GM12872 (cell line): ENCODE measurements around the gene CBFA2T2.
A peak's percentile ranks its signal among the peaks of the same experiment; 100 is the strongest.

ENCODE experiments used
- TF ChIP-seq, protein P1 (sequence below): IDR thresholded peaks from 3 replicates; pipeline ENCODE4 v1.5.1; 2011; ENCODE audit warnings: low read depth, mild to moderate bottlenecking, low read length, moderate library complexity; ENCODE audit not compliant: insufficient read depth

CBFA2T2 gene

DNA sequence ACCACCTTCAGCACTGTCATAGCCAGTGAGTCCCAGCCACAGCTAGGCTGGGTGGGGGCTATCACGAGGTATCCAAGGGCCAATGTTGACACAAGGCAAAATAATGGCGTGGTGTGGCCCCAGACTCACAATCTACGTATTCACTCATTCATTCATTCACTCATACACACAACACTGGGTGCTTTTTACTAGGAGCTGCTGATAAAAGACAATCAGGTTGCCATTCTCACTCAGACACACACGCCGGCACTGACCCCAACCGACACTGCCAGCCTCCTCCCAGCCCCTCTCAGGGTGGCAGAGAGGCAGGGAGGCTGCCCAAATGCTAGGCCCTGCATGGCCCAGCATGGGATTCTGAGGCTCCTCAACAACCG, 170.8 kb downstream of the CBFA2T2 start:
- TF ChIP-seq, protein P1, sequence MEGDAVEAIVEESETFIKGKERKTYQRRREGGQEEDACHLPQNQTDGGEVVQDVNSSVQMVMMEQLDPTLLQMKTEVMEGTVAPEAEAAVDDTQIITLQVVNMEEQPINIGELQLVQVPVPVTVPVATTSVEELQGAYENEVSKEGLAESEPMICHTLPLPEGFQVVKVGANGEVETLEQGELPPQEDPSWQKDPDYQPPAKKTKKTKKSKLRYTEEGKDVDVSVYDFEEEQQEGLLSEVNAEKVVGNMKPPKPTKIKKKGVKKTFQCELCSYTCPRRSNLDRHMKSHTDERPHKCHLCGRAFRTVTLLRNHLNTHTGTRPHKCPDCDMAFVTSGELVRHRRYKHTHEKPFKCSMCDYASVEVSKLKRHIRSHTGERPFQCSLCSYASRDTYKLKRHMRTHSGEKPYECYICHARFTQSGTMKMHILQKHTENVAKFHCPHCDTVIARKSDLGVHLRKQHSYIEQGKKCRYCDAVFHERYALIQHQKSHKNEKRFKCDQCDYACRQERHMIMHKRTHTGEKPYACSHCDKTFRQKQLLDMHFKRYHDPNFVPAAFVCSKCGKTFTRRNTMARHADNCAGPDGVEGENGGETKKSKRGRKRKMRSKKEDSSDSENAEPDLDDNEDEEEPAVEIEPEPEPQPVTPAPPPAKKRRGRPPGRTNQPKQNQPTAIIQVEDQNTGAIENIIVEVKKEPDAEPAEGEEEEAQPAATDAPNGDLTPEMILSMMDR = no peak

DNA sequence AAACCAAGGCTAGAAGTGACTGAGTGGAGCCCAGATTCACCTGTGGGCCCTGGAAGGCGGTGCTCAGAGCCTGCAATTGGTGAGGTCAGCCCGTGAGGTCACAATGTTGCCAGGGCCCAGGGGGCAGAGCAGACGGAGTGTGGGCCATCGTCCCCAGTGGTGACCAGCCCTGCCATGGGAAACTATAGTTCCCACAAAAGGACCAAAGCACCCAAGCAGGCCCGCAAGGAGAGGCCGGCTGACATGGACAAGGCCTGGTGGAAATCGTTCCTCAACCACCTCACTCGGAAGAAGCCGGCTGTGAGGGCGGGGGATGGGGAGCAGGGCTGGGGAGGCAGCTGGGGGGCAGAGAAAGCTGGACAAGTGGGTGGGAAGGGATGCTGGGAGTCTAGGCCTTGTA, 172.3 kb downstream of the CBFA2T2 start, which contains the start of gene C20orf144:
Gene C20orf144 (plus strand): TSS at position 156 of the 400 bp plus-strand sequence. CDS start 19 bp downstream, at position 175.
- TF ChIP-seq, protein P1 = no peak

DNA sequence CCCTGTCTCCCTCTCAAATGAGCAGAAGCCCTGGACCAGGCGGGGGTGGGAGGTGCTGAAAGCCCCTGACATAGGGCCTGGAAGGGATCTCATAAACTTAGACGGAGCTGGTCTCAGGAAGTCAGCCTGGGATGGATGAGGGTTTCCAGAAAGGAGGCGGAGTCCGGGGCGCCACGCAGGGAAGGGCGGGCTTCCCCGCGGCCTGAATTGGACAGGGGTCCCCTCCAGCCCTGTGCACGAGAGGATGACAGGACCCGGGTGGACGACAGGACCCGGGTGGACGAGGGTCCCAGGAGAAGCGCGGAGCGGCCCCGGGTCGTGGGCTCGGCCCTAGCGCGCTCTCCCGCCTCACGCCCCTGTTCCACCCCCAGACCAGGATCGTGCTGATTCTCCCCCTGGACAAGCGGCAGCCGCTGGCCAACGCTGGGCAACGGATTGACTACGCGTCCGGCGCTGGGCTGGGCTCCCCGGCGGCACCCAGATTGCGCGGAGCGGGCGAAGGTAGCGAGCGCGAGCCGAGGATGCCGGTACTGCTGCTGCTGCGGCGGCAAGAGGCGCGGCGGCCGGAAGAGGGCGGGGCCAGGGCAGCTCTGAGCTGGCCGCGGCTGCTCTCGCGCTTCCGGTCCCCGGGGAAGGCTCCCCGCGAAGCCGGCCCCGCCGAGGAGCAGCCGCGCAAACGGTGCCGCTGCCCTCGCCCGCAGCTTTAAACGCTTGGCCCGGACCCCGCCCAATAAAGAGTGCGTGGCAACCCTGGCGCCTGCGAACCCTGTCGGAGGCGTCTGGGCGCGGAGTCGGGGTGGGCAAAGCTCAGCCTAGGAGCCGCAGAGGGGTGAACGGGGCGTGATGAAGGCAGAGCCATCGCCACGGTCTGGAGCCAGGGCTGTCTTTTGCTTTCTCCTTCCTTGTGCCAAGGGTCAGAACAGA, 173.5 kb downstream of the CBFA2T2 start:
- TF ChIP-seq, protein P1 = no peak

DNA sequence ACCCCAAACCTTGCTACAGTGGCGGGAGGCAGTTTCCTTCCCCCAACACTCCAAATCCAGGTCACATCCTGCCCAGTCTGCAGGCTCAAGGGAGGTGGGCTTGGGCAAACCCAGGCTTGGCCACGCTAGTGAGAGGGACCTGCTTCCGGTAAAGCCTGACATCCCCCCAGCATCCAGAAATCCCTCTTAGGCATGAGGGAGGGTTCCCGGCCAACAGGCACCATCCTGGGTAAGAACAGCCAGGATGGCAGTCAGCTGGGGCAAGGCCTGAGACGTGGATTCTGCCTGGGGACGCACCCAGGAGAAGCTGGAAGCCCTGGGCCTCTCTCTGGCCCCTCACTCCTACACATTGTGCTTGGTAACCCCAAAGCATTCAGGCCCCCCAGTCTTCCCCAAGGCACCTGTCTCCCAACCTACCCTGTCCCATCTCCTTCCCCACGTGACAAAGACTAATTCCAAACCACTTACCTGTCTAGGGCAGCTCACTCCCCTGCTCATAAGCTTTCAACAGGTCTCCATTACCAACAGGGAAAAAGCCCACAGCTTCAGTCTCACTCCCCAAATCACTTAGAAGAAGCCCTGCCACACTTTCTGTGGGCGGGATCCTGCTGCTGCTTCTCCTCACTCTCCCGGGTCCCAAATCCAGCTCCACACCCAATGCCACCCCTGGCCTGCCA, 174.3 kb downstream of the CBFA2T2 start:
- TF ChIP-seq, protein P1 = no peak

DNA sequence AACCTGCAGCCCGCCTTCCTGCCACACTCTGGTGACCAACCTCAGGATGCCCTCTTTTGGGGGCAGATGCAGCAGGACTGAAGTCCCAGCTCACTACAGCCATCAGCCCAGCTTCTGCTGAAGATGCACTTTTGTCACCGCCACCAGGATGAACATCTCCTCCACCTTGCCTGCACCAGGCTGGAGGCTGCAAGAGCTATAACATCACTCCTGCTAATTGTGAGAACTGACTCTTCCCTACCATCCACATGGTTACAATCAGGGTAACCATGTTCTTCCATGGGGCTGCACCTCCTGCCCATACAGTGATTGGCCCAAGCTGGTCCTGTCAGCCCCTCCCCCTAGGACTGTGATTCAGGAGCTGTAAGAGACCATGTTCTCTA, 174.9 kb downstream of the CBFA2T2 start:
- TF ChIP-seq, protein P1 = no peak

DNA sequence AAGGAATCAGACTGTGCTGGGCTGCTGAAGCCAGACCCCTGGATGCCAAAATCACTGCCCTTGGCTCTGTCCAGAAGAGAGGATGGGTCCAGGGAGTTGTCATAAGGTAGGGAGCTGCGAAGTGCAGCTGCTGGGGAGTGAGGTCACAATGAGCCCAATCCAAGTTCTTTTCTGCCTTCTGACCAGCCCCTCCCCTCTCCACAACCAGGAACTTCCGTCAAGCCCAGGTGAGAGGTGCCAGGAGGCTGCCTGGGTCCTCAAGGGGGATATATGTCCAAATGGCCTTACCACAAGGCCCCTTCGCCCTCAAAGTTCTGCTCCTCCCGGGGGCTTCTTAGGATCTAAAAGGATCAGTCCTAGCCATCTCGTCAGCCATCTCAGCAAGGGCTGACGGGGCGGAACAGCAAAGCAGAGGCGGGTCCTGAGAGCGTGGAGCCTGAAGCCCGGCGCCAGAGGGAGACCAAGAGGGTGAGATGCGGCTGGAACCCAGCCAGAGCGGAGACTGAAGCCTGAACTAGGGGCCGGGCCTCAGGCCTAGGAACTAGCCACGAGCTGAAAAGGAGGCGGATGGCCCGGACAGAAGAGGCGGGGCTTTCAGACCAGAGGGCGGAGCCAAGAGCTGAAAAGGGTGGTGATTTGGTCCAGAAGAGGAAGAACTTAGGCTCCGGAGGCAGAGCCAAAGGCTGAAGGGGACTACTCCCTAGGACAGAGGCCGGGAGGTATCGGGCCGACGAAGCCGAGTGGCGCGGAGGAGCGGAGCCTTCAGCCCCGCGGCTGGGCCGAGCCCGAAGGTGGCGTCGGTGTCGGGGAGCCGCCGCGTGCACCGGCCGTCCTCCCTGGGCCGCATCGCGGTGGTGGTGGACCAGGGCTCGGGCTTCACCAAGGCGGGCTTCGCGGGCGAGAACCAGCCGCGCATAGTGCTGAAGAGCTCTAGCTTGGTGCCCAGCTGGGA, 176.7 kb downstream of the CBFA2T2 start, which contains the start of gene ACTL10:
Gene ACTL10 (plus strand): TSS at position 651 of the 952 bp plus-strand sequence. CDS start 555 bp downstream, outside the sequence.
- TF ChIP-seq, protein P1 = peak; percentile 23; the same call in 1 of the 3 replicates
